ENCODE data around the gene RANBP9.

DNA sequence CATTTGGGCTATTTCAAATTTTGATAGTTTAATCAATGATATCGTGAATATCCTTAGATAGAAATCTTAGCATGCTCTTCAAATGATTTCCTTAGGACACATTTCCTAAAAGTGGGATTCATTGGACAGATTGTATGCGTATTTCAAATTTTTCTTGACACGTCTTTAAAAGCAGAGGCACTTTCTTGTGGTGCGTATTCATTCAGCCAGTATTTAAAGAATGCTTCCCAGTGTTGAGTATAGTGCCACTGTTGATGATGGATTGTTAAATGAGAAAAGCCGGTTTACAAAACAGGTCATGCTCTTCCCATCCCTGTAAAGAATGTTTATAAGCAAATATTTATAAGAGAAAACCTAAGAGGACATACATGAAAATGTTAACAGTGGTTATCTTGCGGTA is 111.6 kb downstream of the RANBP9 start:
- TF ChIP-seq GATA2 (IDR thresholded peaks at IDR 0.05; ENCODE audit: low read depth, low read length) (no peak), GATA3 (IDR thresholded peaks at IDR 0.05; ENCODE audit: low read depth, low read length) (no peak)

Data from SH-SY5Y (cell line).